SK-N-SH treated with all-trans-retinoic acid at 6 μM for 48 hours (cell line): ENCODE data around the gene MARCHF10.

ENCODE experiments used
- BACH2 ChIP-seq: fragments of 250-450 bp; sonication (Bioruptor Pico); IDR thresholded peaks from 2 replicates; pipeline ENCODE4 v1.9.0; 2021; ENCODE audit warnings: mild to moderate bottlenecking, borderline replicate concordance
- CSDC2 ChIP-seq: fragments of 250-450 bp; sonication (Bioruptor Pico); IDR thresholded peaks from 2 replicates; pipeline ENCODE4 v1.5.0; 2020; ENCODE audit warnings: mild to moderate bottlenecking, moderate library complexity
- ISL1 ChIP-seq: fragments of 250-450 bp; sonication (Bioruptor Pico); IDR thresholded peaks from 2 replicates; pipeline ENCODE4 v2.1.2; 2022; ENCODE audit warnings: mild to moderate bottlenecking, moderate library complexity
- OSR1 ChIP-seq: fragments of 250-450 bp; sonication (Bioruptor Pico); IDR thresholded peaks from 2 replicates; pipeline ENCODE4 v1.8.0; 2022; ENCODE audit warnings: moderate library complexity, mild to moderate bottlenecking, inconsistent platforms
- PPARA ChIP-seq: fragments of 250-450 bp; sonication (Bioruptor Pico); IDR thresholded peaks from 2 replicates; pipeline ENCODE4 v1.5.0; 2020; ENCODE audit warnings: mild to moderate bottlenecking, borderline replicate concordance
- TCF4 ChIP-seq: fragments of 250-450 bp; sonication (Bioruptor Pico); IDR thresholded peaks from 2 replicates; pipeline ENCODE4 v1.8.0; 2021; ENCODE audit warnings: mild to moderate bottlenecking, moderate library complexity, borderline replicate concordance
- ZC3H10 ChIP-seq: fragments of 250-450 bp; sonication (Bioruptor Pico); IDR thresholded peaks from 2 replicates; pipeline ENCODE4 v1.5.1; 2021; ENCODE audit warnings: mild to moderate bottlenecking, moderate library complexity
- ZFP3 ChIP-seq: fragments of 250-450 bp; sonication (Bioruptor Pico); IDR thresholded peaks from 2 replicates; pipeline ENCODE4 v1.5.0; 2020; ENCODE audit warnings: mild to moderate bottlenecking, moderate library complexity
- ZFP30 ChIP-seq: fragments of 450-650 bp; formaldehyde crosslinking; IDR thresholded peaks from 2 replicates; pipeline ENCODE4 v1.5.0; 2022; ENCODE audit warnings: mild to moderate bottlenecking, moderate library complexity
- TF ChIP-seq, protein P1 (sequence below): fragments of 250-450 bp; sonication (Bioruptor Pico); IDR thresholded peaks from 2 replicates; pipeline ENCODE4 v1.5.0; 2020; ENCODE audit warnings: mild to moderate bottlenecking, moderate library complexity
- TF ChIP-seq, protein P2 (sequence below): fragments of 250-450 bp; sonication (Bioruptor Pico); IDR thresholded peaks from 2 replicates; pipeline ENCODE4 v1.8.0; 2020; ENCODE audit warnings: mild to moderate bottlenecking, moderate library complexity, borderline replicate concordance
- TF ChIP-seq, protein P3 (sequence below): fragments of 250-450 bp; sonication (Bioruptor Pico); IDR thresholded peaks from 2 replicates; pipeline ENCODE4 v1.5.1; 2020; ENCODE audit warnings: low read depth, mild to moderate bottlenecking, moderate library complexity
- TF ChIP-seq, protein P4 (sequence below): fragments of 250-450 bp; sonication (Bioruptor Pico); IDR thresholded peaks from 2 replicates; pipeline ENCODE4 v1.8.0; 2021; ENCODE audit warnings: low read depth, mild to moderate bottlenecking, moderate library complexity, borderline replicate concordance

DNA sequence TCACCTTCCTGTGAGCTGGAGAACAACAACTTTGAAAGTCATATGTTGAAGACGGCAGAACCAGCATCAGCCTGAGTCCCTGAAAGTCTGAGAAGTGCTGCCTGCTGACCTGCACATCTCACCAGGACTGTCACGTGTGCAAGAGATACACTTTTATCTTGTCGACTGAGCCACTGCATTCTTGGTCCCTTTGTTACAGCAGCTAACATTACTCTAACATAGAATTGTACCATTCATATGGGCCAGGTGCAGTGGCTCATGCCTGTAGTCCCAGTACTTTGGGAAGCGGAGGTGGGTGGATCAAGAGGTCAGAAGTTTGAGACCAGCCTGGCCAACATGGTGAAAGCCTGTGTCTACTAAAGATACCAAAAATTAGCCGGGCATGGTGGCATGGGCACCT, 40.1 kb downstream of the MARCHF10 start:
- TF ChIP-seq, protein P1, sequence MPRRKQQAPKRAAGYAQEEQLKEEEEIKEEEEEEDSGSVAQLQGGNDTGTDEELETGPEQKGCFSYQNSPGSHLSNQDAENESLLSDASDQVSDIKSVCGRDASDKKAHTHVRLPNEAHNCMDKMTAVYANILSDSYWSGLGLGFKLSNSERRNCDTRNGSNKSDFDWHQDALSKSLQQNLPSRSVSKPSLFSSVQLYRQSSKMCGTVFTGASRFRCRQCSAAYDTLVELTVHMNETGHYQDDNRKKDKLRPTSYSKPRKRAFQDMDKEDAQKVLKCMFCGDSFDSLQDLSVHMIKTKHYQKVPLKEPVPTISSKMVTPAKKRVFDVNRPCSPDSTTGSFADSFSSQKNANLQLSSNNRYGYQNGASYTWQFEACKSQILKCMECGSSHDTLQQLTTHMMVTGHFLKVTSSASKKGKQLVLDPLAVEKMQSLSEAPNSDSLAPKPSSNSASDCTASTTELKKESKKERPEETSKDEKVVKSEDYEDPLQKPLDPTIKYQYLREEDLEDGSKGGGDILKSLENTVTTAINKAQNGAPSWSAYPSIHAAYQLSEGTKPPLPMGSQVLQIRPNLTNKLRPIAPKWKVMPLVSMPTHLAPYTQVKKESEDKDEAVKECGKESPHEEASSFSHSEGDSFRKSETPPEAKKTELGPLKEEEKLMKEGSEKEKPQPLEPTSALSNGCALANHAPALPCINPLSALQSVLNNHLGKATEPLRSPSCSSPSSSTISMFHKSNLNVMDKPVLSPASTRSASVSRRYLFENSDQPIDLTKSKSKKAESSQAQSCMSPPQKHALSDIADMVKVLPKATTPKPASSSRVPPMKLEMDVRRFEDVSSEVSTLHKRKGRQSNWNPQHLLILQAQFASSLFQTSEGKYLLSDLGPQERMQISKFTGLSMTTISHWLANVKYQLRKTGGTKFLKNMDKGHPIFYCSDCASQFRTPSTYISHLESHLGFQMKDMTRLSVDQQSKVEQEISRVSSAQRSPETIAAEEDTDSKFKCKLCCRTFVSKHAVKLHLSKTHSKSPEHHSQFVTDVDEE (CRISPR knock-in tag): no peak
- TF ChIP-seq CSDC2 (CRISPR knock-in tag): no peak
- no peak for TF ChIP-seq ZFP3 (CRISPR knock-in tag)
- TF ChIP-seq OSR1 (CRISPR knock-in tag): no peak
- TF ChIP-seq, protein P2, sequence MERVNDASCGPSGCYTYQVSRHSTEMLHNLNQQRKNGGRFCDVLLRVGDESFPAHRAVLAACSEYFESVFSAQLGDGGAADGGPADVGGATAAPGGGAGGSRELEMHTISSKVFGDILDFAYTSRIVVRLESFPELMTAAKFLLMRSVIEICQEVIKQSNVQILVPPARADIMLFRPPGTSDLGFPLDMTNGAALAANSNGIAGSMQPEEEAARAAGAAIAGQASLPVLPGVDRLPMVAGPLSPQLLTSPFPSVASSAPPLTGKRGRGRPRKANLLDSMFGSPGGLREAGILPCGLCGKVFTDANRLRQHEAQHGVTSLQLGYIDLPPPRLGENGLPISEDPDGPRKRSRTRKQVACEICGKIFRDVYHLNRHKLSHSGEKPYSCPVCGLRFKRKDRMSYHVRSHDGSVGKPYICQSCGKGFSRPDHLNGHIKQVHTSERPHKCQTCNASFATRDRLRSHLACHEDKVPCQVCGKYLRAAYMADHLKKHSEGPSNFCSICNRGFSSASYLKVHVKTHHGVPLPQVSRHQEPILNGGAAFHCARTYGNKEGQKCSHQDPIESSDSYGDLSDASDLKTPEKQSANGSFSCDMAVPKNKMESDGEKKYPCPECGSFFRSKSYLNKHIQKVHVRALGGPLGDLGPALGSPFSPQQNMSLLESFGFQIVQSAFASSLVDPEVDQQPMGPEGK: no peak
- TF ChIP-seq, protein P3, sequence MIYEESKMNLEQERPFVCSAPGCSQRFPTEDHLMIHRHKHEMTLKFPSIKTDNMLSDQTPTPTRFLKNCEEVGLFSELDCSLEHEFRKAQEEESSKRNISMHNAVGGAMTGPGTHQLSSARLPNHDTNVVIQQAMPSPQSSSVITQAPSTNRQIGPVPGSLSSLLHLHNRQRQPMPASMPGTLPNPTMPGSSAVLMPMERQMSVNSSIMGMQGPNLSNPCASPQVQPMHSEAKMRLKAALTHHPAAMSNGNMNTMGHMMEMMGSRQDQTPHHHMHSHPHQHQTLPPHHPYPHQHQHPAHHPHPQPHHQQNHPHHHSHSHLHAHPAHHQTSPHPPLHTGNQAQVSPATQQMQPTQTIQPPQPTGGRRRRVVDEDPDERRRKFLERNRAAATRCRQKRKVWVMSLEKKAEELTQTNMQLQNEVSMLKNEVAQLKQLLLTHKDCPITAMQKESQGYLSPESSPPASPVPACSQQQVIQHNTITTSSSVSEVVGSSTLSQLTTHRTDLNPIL (CRISPR knock-in tag): no peak
- TF ChIP-seq TCF4 (CRISPR knock-in tag): no peak
- TF ChIP-seq ZFP30 (CRISPR knock-in tag): no peak
- TF ChIP-seq, protein P4, sequence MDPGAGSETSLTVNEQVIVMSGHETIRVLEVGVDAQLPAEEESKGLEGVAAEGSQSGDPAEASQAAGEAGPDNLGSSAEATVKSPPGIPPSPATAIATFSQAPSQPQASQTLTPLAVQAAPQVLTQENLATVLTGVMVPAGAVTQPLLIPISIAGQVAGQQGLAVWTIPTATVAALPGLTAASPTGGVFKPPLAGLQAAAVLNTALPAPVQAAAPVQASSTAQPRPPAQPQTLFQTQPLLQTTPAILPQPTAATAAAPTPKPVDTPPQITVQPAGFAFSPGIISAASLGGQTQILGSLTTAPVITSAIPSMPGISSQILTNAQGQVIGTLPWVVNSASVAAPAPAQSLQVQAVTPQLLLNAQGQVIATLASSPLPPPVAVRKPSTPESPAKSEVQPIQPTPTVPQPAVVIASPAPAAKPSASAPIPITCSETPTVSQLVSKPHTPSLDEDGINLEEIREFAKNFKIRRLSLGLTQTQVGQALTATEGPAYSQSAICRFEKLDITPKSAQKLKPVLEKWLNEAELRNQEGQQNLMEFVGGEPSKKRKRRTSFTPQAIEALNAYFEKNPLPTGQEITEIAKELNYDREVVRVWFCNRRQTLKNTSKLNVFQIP (CRISPR knock-in tag): no peak
- no peak for TF ChIP-seq ZC3H10
- TF ChIP-seq ISL1 (CRISPR knock-in tag): no peak
- no peak for TF ChIP-seq PPARA (CRISPR knock-in tag)
- no peak for TF ChIP-seq BACH2 (CRISPR knock-in tag)
